ENCODE data around the gene FBXO42. TPM values are rescaled to one million over a fixed set of nuclear protein-coding genes. Genes with fewer than 3 reads are reported as not detected.

FBXO42 gene
- total and polyA plus RNA-seq, 8 donors = 7.4 to 11.9 (median 9.7) TPM

- DNase-seq (no peak), FAIRE-seq (no peak), ATAC-seq (no peak)
- Histone ChIP-seq H3K4me3 (no peak overlapping the region), H3K9me3 (no peaks in the 10 kb centered on the region), H3K4me1 (peaks cover 6 to 10% (median 8%) of the 10 kb centered on the region in 3 donors), H3K27me3 (no peaks in the 10 kb centered on the region), H3K36me3 (no peaks in the 10 kb centered on the region), H3K27ac (no peak overlapping the region)
- intact Hi-C loops (cut with DNase I) = no loop called here
- 76 to 82% methylated on average over 4 of the region's 4 CpGs for WGBS, 2 donors
- TF ChIP-seq, protein P1, sequence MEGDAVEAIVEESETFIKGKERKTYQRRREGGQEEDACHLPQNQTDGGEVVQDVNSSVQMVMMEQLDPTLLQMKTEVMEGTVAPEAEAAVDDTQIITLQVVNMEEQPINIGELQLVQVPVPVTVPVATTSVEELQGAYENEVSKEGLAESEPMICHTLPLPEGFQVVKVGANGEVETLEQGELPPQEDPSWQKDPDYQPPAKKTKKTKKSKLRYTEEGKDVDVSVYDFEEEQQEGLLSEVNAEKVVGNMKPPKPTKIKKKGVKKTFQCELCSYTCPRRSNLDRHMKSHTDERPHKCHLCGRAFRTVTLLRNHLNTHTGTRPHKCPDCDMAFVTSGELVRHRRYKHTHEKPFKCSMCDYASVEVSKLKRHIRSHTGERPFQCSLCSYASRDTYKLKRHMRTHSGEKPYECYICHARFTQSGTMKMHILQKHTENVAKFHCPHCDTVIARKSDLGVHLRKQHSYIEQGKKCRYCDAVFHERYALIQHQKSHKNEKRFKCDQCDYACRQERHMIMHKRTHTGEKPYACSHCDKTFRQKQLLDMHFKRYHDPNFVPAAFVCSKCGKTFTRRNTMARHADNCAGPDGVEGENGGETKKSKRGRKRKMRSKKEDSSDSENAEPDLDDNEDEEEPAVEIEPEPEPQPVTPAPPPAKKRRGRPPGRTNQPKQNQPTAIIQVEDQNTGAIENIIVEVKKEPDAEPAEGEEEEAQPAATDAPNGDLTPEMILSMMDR (IDR thresholded peaks at IDR 0.05) = no peak
Observed at GRCh38 chr1:16380868-16381267, 28.6 kb upstream of the FBXO42 start.

DNA sequence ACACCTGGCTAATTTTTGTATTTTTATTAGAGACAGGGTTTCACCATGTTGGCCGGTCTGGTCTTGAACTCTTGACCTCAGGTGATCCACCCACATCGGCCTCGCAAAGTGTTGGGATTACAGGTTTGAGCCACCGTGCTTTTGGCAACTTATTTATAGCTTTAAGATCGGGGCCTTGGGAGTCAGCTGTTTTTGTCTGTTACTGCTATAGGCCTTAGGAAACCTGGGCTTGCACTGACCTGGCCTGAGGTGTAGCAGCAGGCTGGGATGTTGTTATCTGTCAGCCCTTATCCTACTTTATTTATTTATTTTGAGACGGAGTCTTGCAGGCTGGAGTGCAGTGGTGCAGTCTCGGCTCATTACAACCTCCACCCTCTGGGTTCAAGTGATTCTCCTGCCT lies 26.2 kb upstream of the FBXO42 start:
- TF ChIP-seq, protein P1 (IDR thresholded peaks at IDR 0.05) = no peak
- ATAC-seq = no peak
- WGBS, 2 donors = 56 to 61% methylated on average over 7 of the region's 7 CpGs
- peak overlapping the region in 1 of 4 donors; percentile 69 for H3K27ac ChIP-seq
- intact Hi-C loops (cut with DNase I) = no loop called here
- no peaks in the 10 kb centered on the region for H3K36me3 ChIP-seq
- no peaks in the 10 kb centered on the region for H3K27me3 ChIP-seq
- no peaks in the 10 kb centered on the region for H3K9me3 ChIP-seq
- H3K4me3 ChIP-seq = no peak overlapping the region
- H3K4me1 ChIP-seq = peaks cover 11 to 15% (median 12%) of the 10 kb centered on the region in 3 donors
- no peak for DNase-seq
- FAIRE-seq = no peak

DNA sequence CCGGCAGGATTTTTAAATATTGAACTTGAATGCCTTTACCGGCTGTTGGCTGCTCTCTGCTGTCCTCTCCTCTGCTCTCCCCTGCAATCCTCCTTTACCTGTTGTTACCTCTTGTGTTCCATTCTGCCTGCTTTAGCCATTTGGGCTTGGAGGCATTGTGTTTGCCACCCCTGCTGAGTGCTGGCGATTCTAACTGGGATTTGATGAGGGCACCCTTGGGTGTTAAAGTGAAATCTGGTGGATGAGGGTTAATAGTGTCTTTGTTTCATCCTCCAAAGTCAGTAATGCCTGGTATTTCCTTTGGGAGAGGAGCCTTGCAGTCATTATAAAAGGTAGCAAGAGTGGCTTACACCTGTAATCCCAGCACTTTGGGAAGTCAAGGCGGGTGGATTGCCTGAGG lies 24.7 kb upstream of the FBXO42 start:
- no peak overlapping the region for H3K27ac ChIP-seq
- H3K4me1 ChIP-seq = peaks cover 11 to 26% (median 12%) of the 10 kb centered on the region in 3 donors

GRCh38 chr1:16375521-16376340 lies 23.5 kb upstream of the FBXO42 start:
- no peaks in the 10 kb centered on the region for H3K36me3 ChIP-seq
- WGBS, 2 donors = 44 to 50% methylated on average over 15 of the region's 15 CpGs
- H3K27ac ChIP-seq = peak overlapping the region in 2 of 4 donors; percentile 20 to 37
- intact Hi-C loops (cut with DNase I) = no loop called here
- peak in 2 of 4 donors; percentile 21 to 42 for ATAC-seq
- no peak for FAIRE-seq
- TF ChIP-seq, protein P1 (IDR thresholded peaks at IDR 0.05) = no peak
- peaks cover 11 to 28% (median 12%) of the 10 kb centered on the region in 3 donors for H3K4me1 ChIP-seq
- H3K4me3 ChIP-seq = no peak overlapping the region
- DNase-seq = no peak
- H3K27me3 ChIP-seq = no peaks in the 10 kb centered on the region
- H3K9me3 ChIP-seq = no peaks in the 10 kb centered on the region

More for the DNA sequence above, 24.7 kb upstream of the FBXO42 start:
- DNase-seq (no peak), FAIRE-seq (no peak), ATAC-seq (no peak)
- H3K36me3 ChIP-seq = no peaks in the 10 kb centered on the region
- H3K9me3 ChIP-seq = no peaks in the 10 kb centered on the region
- H3K4me3 ChIP-seq = no peak overlapping the region
- 59 to 68% methylated on average over 4 of the region's 4 CpGs for WGBS, 2 donors
- no peaks in the 10 kb centered on the region for H3K27me3 ChIP-seq
- intact Hi-C loops (cut with DNase I) = no loop called here
- TF ChIP-seq, protein P1 (IDR thresholded peaks at IDR 0.05) = no peak

- TF ChIP-seq, protein P1 (IDR thresholded peaks at IDR 0.05) = no peak
- WGBS, 2 donors = 86 to 88% methylated on average over 3 of the region's 3 CpGs
- FAIRE-seq = no peak
- H3K36me3 ChIP-seq = no peaks in the 10 kb centered on the region
- DNase-seq = no peak
- H3K4me1 ChIP-seq = peaks cover 9 to 32% (median 17%) of the 10 kb centered on the region in 3 donors
- no peak for ATAC-seq
- no peaks in the 10 kb centered on the region for H3K9me3 ChIP-seq
- intact Hi-C loops (cut with DNase I) = no loop called here
- H3K4me3 ChIP-seq = no peak overlapping the region
- no peaks in the 10 kb centered on the region for H3K27me3 ChIP-seq
- H3K27ac ChIP-seq = no peak overlapping the region
Observed at GRCh38 chr1:16374266-16374665, 22.0 kb upstream of the FBXO42 start.

Data from pancreas (tissue), 10 donors.